Ovary (tissue), 9 donors: ENCODE measurements around the gene CACHD1. TPM values are rescaled to one million over a fixed set of nuclear protein-coding genes. Genes with fewer than 3 reads are reported as not detected.

Experiments used
- DNase-seq, 5 donors: peaks; one replicate each; pipeline ENCODE4 v3.0.0-alpha.2; 2019 to 2020
- H3K27ac ChIP-seq, 2 donors: fragments of 200-600 bp; one replicate each; pipeline versions ENCODE4 v1.5.1 to v1.8.0; 2019 to 2022
- H3K27me3 ChIP-seq: fragments of 200-600 bp; one replicate; pipeline ENCODE4 v1.8.0; 2022
- H3K36me3 ChIP-seq: fragments of 200-600 bp; sonication (generic); one replicate; pipeline ENCODE4 v1.5.1; 2019
- H3K4me1 ChIP-seq: one replicate; pipeline ENCODE4 v1.8.1; 2013; ENCODE audit warnings: mild to moderate bottlenecking, moderate library complexity; ENCODE audit not compliant: insufficient read depth
- H3K4me3 ChIP-seq: fragments of 200-600 bp; sonication (generic); one replicate; pipeline ENCODE4 v1.5.1; 2017
- H3K9me3 ChIP-seq, 2 donors: fragments of 200-600 bp in 1 of 2; sonication (generic) in 1 of 2; one replicate each; pipeline versions ENCODE4 v1.5.1 to v1.8.1; 2013 to 2019; ENCODE audit warnings: mild to moderate bottlenecking in 1 of 2, moderate library complexity in 1 of 2
- EP300 ChIP-seq: sonication (generic); formaldehyde crosslinking; IDR thresholded peaks from one replicate; pipeline ENCODE4 v1.6.1; 2017; ENCODE audit warnings: antibody characterized with exemption
- POLR2A ChIP-seq: fragments of 450-650 bp; IDR thresholded peaks from one replicate; pipeline ENCODE4 v1.6.1; 2017; ENCODE audit warnings: antibody characterized with exemption, mild to moderate bottlenecking, moderate library complexity
- WGBS, 3 donors: extraction: QIAGEN DNeasy Blood & Tissue Kit in 1 of 3; methylation state at CpG; one replicate each; pipeline versions ENCODE4 v1.1.5 to v1.1.7; 2013 to 2017; 5-methylcytosine and 5-hydroxymethylcytosine counted together
- intact Hi-C, 4 donors: fragments of 100-400 bp; cut with DNase I; formaldehyde crosslinking; loops; one replicate each; pipeline versions ENCODE4 v1.11.0 to v1.15.1; 2022 to 2023
- polyA plus RNA-seq, 2 donors: library from polyadenylated mRNA; stranded (reverse); fragments of 200-250 nt in 1 of 2; fragments of 350-450 nt in 1 of 2; fragmentation: Illumina TruSeq in 1 of 2; extraction: RNeasy Lipid Tissue Mini Kit (QIAGEN cat#74804) in 1 of 2; gene quantifications; one replicate each; pipeline ENCODE4 v1.2.3, GENCODE V29; 2013 to 2014
- total RNA-seq, 7 donors: library from RNA; depleted of rRNA in 2 of 7; stranded (reverse); fragments of >200 nt in 2 of 7; fragmentation: NEBNext Ultra II Directional in 3 of 7; extraction: Animal tissue kit (Norgen Biotek cat#: 25700) in 3 of 7; gene quantifications; one replicate each; pipeline versions ENCODE4 v1.1.0 to v1.2.4, GENCODE V29; 2016 to 2023
- TF ChIP-seq, protein P1 (sequence below), 3 donors: fragments of 450-650 bp in 2 of 3; fragments of 200-600 bp in 1 of 3; IDR thresholded peaks; one replicate each; pipeline versions ENCODE4 v1.5.1 to v1.8.0; 2016 to 2022; ENCODE audit warnings: antibody characterized with exemption in 3 of 3, mild to moderate bottlenecking in 1 of 3
- donor health status: DM: no; HTN: no; CAD: no; lungs with moderate emphysema.
- donor health status: DM: no; HTN: no; CAD: no.
- donor health status: Bipolar disorder and iron deficiency.
- donor health status: DM: yes; HTN: yes; CAD: no.
- donor health status: DM: no; HTN: no; CAD: no.
- donor health status: DM: yes; HTN: yes; CAD: no.

CACHD1 gene
- total and polyA plus RNA-seq, 9 donors = 17.0 to 33.1 (median 23.2) TPM

DNA sequence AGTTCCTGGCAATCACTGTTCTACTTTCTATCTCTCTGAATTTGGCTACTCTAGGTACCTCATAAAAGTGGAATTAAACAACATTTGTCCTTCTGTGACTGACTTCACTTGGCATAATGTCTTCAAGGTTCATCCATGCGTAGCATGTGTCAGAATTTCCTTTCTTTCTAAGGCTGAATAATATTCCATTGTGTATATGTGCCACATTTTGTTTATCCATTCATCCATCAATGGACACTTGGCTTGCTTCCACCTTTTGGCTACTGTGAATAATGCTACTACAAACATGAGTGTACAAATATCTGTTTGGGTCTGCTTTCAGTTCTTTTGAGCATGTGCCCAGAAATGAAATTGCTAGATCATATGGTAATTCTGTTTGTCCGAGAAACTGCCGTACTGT lies 14.7 kb downstream of the CACHD1 start:
- no peaks in the 10 kb centered on the region for H3K36me3 ChIP-seq
- H3K9me3 ChIP-seq = no peaks in the 10 kb centered on the region
- H3K27me3 ChIP-seq = no peaks in the 10 kb centered on the region
- 88 to 96% (median 96%) methylated on average over 3 of the region's 3 CpGs for WGBS, 3 donors
- intact Hi-C loops = no loop called here
- TF ChIP-seq POLR2A = no peak
- TF ChIP-seq, protein P1, sequence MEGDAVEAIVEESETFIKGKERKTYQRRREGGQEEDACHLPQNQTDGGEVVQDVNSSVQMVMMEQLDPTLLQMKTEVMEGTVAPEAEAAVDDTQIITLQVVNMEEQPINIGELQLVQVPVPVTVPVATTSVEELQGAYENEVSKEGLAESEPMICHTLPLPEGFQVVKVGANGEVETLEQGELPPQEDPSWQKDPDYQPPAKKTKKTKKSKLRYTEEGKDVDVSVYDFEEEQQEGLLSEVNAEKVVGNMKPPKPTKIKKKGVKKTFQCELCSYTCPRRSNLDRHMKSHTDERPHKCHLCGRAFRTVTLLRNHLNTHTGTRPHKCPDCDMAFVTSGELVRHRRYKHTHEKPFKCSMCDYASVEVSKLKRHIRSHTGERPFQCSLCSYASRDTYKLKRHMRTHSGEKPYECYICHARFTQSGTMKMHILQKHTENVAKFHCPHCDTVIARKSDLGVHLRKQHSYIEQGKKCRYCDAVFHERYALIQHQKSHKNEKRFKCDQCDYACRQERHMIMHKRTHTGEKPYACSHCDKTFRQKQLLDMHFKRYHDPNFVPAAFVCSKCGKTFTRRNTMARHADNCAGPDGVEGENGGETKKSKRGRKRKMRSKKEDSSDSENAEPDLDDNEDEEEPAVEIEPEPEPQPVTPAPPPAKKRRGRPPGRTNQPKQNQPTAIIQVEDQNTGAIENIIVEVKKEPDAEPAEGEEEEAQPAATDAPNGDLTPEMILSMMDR (IDR thresholded peaks at IDR 0.05) = no peak
- no peak for TF ChIP-seq EP300
- no peak overlapping the region for H3K4me3 ChIP-seq
- no peak for DNase-seq
- H3K4me1 ChIP-seq = peaks cover 13% of the 10 kb centered on the region
- H3K27ac ChIP-seq = no peak overlapping the region

DNA sequence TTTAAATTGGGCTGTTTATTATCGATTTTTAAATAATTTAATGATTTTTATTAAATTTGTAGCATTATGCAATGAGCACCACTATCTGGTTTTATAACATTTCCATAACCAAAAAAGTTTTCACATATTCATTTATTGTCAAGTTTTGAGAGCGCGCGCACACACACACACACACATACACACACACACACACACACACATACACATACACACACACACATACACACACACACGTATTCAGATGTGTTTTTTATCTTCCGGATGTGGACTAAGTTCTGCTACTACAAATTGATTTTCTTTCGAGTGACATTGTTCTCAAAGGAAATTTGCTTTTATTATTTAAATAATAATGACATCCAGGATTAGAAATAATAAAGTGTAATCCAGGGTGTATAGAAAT lies 16.3 kb downstream of the CACHD1 start:
- Histone ChIP-seq H3K27me3 (no peaks in the 10 kb centered on the region), H3K9me3 (no peaks in the 10 kb centered on the region), H3K4me3 (no peak overlapping the region), H3K4me1 (peaks cover 12% of the 10 kb centered on the region), H3K36me3 (no peaks in the 10 kb centered on the region), H3K27ac (no peak overlapping the region)
- TF ChIP-seq EP300 (no peak), POLR2A (no peak)
- TF ChIP-seq, protein P1 (IDR thresholded peaks at IDR 0.05) = no peak
- intact Hi-C loops = no loop called here
- WGBS, 3 donors = 80 to 90% (median 88%) methylated on average over 7 of the region's 7 CpGs
- DNase-seq = no peak

DNA sequence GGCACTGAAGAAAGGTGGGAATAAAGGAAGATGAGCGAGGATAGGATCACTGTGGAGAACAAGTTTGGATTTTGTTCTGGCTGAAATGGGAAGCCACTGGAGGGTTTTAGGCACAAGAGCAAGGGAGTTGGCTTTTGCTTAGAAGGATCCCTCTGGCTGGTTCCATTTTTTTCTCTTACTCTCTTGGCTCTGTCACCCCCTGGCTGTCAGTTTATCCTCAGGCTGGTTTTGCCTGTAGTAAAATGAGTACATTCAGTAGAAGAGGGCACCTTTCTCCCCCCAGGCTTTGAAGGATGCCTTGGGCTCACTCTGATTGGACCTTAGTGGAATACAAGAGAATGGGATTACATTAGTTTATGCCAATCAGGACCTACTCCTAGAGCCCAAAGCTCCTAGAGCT lies 17.1 kb downstream of the CACHD1 start:
- WGBS, 3 donors = 96 to 100% (median 98%) methylated on average over 1 of the region's 1 CpG
- H3K9me3 ChIP-seq = no peaks in the 10 kb centered on the region
- peaks cover 9% of the 10 kb centered on the region for H3K4me1 ChIP-seq
- no peak overlapping the region for H3K27ac ChIP-seq
- no peaks in the 10 kb centered on the region for H3K36me3 ChIP-seq
- no peak for TF ChIP-seq EP300
- no peaks in the 10 kb centered on the region for H3K27me3 ChIP-seq
- DNase-seq = no peak
- intact Hi-C loops = no loop called here
- H3K4me3 ChIP-seq = no peak overlapping the region

DNA sequence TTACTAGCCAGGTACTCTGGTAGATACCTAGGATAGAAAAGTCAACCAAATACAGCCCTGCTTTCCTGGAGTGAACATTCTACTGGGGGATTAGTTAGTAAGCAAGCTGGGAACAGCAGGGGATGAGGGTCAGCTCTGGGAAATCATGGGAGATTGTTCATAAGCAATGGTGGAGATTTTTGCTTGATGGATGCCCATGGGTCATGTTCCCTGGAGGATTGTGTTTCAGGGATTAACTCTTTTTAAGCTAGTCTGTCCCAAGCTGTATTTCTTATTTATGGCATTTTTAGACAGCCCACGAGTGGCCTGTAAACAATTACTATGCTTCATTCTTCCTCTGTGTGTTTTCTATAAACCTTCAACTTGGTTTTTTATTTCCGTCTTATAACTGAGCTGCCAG lies 18.9 kb downstream of the CACHD1 start:
- Histone ChIP-seq H3K27ac (no peak overlapping the region), H3K27me3 (no peaks in the 10 kb centered on the region), H3K36me3 (no peaks in the 10 kb centered on the region), H3K4me3 (no peak overlapping the region), H3K9me3 (no peaks in the 10 kb centered on the region), H3K4me1 (peaks cover 6% of the 10 kb centered on the region)
- intact Hi-C loops = no loop called here
- WGBS, 3 donors = 71 to 80% (median 75%) methylated on average over 2 of the region's 2 CpGs
- no peak for DNase-seq
- TF ChIP-seq POLR2A = no peak
- TF ChIP-seq EP300 = no peak
- TF ChIP-seq, protein P1 (IDR thresholded peaks at IDR 0.05) = no peak

DNA sequence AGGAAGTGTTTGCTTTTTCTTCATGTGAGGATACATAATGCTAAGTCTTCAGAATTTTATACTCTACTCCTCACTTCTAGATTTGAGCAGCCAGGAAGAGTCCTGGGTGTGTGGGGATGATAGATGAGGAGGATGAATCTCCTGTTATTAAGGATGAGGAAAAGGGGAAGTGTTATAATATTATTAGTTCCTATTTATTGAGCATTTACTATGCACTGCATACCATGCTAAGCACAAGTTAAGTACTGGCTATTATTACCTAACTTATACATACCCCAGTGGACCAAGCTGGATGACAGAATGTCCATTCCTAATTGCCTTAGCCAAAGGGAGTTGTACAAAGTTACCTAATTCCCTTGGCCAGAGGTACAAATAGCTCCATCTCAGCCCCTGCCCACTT lies 19.8 kb downstream of the CACHD1 start:
- DNase-seq = no peak
- no peak overlapping the region for H3K27ac ChIP-seq
- H3K9me3 ChIP-seq = no peaks in the 10 kb centered on the region
- H3K27me3 ChIP-seq = no peaks in the 10 kb centered on the region
- H3K4me1 ChIP-seq = peaks cover 6% of the 10 kb centered on the region
- H3K4me3 ChIP-seq = no peak overlapping the region
- H3K36me3 ChIP-seq = no peaks in the 10 kb centered on the region
- TF ChIP-seq POLR2A (no peak), EP300 (no peak)
- TF ChIP-seq, protein P1 (IDR thresholded peaks at IDR 0.05) = no peak
- intact Hi-C loops = no loop called here
